Stimulated activated naive CD8-positive, alpha-beta T cell treated with anti-CD3 and anti-CD28 coated beads, Interleukin-15, Interleukin-2, amounts not matched to agents 100 U/mL and 50 U/mL, for 24 hours (primary cell): ENCODE results near the gene SVBP.
"Not testable (repeated sequence)": the region's sequence is repeated elsewhere in the genome, so short reads cannot be mapped to it uniquely, and the experiment has no call there.

Experiments used
- ATAC-seq: fragments of 150-1000 bp; cut with Tn5 transposase; one replicate; pipeline ENCODE4 v1.10.0; 2021
- DNase-seq: peaks from one replicate; pipeline ENCODE4 v3.0.0; 2021

The SVBP gene

GRCh38 chr1:42816585-42817439, at the start of gene SVBP, which contains the start of gene ERMAP:
Gene SVBP (minus strand): TSS chr1:42817397. CDS start chr1:42816544, 853 bp downstream.
Gene ERMAP (plus strand): TSS chr1:42817122. CDS start chr1:42830449, 13,327 bp downstream.
- ATAC-seq (peak; percentile 93), DNase-seq (peak; percentile 98)

- no peak for DNase-seq
- no peak for ATAC-seq
Observed at GRCh38 chr1:42866549-42866948, 49.4 kb upstream of the SVBP start.

- ATAC-seq (no peak), DNase-seq (no peak)
Observed at GRCh38 chr1:42861014-42861399, 43.8 kb upstream of the SVBP start.

GRCh38 chr1:42860339-42861013, 43.3 kb upstream of the SVBP start:
- no peak for ATAC-seq

GRCh38 chr1:42859366-42859765, 42.2 kb upstream of the SVBP start:
- not testable (repeated sequence) for ATAC-seq, DNase-seq

More at GRCh38 chr1:42860339-42861013, 43.3 kb upstream of the SVBP start:
- DNase-seq = no peak

GRCh38 chr1:42856554-42856953, 39.4 kb upstream of the SVBP start:
- ATAC-seq, DNase-seq: not testable (repeated sequence)

GRCh38 chr1:42853116-42853884, 36.1 kb upstream of the SVBP start:
- ATAC-seq (no peak), DNase-seq (no peak)

GRCh38 chr1:42852608-42852980, 35.4 kb upstream of the SVBP start:
- ATAC-seq = no peak
- no peak for DNase-seq

GRCh38 chr1:42851960-42852607, 34.9 kb upstream of the SVBP start:
- ATAC-seq (no peak), DNase-seq (no peak)

- ATAC-seq = no peak
- no peak for DNase-seq
Observed at GRCh38 chr1:42851420-42851819, 34.2 kb upstream of the SVBP start.

GRCh38 chr1:42849944-42850343, 32.7 kb upstream of the SVBP start:
- ATAC-seq (no peak), DNase-seq (no peak)

- DNase-seq = no peak
- no peak for ATAC-seq
Observed at GRCh38 chr1:42848823-42849537, 31.8 kb upstream of the SVBP start.

GRCh38 chr1:42847721-42848460, 30.7 kb upstream of the SVBP start:
- DNase-seq (peak; percentile 22), ATAC-seq (peak; percentile 12)

GRCh38 chr1:42847111-42847595, 30.0 kb upstream of the SVBP start:
- no peak for DNase-seq
- no peak for ATAC-seq

GRCh38 chr1:42846257-42847110, 29.3 kb upstream of the SVBP start, which contains the start of gene ZNF691:
Gene ZNF691 (plus strand): TSS chr1:42846613. CDS start chr1:42849659, 3,046 bp downstream.
- DNase-seq (peak; percentile 85), ATAC-seq (peak; percentile 97)

- DNase-seq = peak; percentile 17
Observed at GRCh38 chr1:42845866-42846256, 28.7 kb upstream of the SVBP start.

GRCh38 chr1:42845193-42845592, 28.0 kb upstream of the SVBP start:
- ATAC-seq = no peak
- no peak for DNase-seq

More at GRCh38 chr1:42845866-42846256, 28.7 kb upstream of the SVBP start:
- peak; percentile 3 for ATAC-seq

GRCh38 chr1:42844592-42845140, 27.5 kb upstream of the SVBP start:
- no peak for ATAC-seq
- peak; percentile 21 for DNase-seq
